T-helper 2 cell treated with Interferon-gamma antibody and Interleukin-4, amounts not matched to agents 100 ng/mL and 5 ng/mL, for 36 hours (primary cell): ENCODE results near the gene CCDC78. TPM values are rescaled to one million over a fixed set of nuclear protein-coding genes. Genes with fewer than 3 reads are reported as not detected.

Experiments used
- intact Hi-C: fragments of 100-400 bp; cut with micrococcal nuclease; formaldehyde crosslinking; loops from one replicate; pipeline ENCODE4 v1.15.1; 2023
- total RNA-seq: library from RNA; stranded (reverse); gene quantifications from 2 replicates; pipeline ENCODE4 v1.2.3, GENCODE V29; 2022

CCDC78 gene
- total RNA-seq, 1 donor from 2014 or later, result 5.4 TPM

GRCh38 chr16:680967-681745 lies 45.1 kb downstream of the CCDC78 start:
- intact Hi-C loops, result loop anchor here (1.0 kb wide), 1 partner anchor 44 kb away; no protein-coding TSS in a partner anchor

GRCh38 chr16:680625-680945 lies 45.7 kb downstream of the CCDC78 start:
- intact Hi-C loops, result loop anchor here (1.0 kb wide), 1 partner anchor 43 kb away; no protein-coding TSS in a partner anchor

GRCh38 chr16:679814-680624 lies 46.2 kb downstream of the CCDC78 start, which contains the start of gene STUB1:
Gene STUB1, plus strand, starts transcription at chr16:680410. Its CDS starts 116 bp downstream, at chr16:680526.
- intact Hi-C loops, result loop anchor here (1.0 kb wide), 2 partner anchors 12 to 43 kb away; partner anchors contain the start of gene RHOT2

- intact Hi-C loops, result loop anchor here (1.0 kb wide), 1 partner anchor 11 kb away; the partner anchor contains the start of gene RHOT2
These were observed 47.1 kb downstream of the CCDC78 start for GRCh38 chr16:678858-679813.

DNA sequence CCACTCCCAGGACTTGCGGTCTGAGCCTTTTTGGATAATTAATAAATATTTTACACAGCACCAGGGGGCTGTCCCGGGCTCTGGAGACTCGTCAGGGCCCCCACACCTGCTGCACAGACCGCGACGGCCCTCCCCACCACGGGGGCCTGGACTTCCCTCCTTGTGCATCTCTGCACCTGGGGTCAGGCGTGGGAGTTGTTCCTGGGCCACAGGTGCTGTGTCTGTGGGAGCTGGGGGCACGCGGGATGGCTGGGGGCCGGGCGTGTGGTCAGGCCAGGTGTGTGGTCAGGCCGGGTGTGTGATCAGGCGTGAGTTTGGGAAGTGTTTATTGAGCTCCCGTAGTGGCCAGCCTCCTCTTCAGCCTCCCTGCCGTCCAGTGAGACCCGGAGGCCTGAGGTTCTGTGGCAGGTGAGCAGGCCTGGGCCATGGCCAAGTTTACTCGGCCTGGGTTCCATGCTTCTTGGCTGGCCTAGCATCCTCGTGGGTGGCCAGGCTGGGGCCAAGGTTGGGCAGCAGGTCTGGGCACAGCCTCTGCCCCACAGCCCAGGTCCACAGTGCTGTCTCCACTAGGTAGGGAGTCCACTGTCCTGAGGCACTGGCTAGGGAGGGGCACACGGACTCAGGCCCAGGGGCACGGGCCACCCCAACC lies 47.9 kb downstream of the CCDC78 start:
- intact Hi-C loops, result no loop called here

- intact Hi-C loops, result no loop called here
These were observed 48.7 kb downstream of the CCDC78 start for GRCh38 chr16:677316-678190.

DNA sequence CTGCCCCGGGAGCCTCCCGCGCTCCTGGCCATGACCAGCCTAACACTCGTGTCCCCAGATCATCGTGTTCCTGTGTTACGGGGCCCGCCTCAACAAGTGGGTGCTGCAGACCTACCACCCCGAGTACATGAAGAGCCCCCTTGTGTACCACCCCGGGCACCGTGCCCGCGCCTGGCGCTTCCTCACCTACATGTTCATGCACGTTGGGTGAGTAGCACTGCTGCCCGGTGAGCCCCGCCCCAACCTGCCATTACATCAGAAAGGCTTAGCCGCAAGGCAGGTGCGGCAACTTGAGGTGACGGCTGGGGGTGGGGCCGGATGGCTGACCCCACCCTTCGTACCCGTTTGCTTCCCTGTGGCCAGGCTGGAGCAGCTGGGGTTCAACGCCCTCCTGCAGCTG lies 49.3 kb downstream of the CCDC78 start:
- intact Hi-C loops, result no loop called here

- intact Hi-C loops, result no loop called here
These were observed 49.7 kb downstream of the CCDC78 start for GRCh38 chr16:676565-676902.

DNA sequence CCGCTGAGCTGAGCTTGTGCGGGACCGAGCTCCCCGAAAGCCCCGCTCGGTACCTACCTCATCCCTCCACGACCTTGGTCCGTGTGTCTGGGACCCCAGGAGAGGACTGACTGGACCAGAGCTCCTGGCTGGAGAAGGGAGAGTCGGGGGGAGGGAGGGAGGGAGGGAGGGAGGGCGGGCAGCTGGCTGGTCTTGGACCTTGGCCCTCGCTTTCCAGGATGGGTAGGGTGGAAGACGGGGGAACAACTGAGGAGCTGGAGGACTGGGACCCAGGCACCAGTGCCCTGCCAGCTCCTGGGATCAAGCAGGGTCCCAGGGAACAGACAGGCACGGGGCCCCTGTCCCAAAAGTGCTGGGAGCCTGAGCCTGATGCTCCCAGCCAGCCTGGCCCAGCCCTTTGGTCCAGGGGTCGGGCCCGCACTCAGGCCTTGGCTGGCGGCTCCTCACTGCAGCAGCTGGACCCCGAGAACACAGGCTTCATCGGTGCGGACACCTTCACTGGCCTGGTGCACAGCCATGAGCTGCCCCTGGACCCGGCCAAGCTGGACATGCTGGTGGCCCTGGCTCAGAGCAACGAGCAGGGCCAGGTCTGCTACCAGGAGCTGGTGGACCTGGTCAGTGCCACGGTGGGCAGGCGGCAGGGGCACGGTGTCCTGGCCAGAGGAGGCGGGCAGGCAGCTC lies 50.2 kb downstream of the CCDC78 start:
- intact Hi-C loops, result no loop called here

DNA sequence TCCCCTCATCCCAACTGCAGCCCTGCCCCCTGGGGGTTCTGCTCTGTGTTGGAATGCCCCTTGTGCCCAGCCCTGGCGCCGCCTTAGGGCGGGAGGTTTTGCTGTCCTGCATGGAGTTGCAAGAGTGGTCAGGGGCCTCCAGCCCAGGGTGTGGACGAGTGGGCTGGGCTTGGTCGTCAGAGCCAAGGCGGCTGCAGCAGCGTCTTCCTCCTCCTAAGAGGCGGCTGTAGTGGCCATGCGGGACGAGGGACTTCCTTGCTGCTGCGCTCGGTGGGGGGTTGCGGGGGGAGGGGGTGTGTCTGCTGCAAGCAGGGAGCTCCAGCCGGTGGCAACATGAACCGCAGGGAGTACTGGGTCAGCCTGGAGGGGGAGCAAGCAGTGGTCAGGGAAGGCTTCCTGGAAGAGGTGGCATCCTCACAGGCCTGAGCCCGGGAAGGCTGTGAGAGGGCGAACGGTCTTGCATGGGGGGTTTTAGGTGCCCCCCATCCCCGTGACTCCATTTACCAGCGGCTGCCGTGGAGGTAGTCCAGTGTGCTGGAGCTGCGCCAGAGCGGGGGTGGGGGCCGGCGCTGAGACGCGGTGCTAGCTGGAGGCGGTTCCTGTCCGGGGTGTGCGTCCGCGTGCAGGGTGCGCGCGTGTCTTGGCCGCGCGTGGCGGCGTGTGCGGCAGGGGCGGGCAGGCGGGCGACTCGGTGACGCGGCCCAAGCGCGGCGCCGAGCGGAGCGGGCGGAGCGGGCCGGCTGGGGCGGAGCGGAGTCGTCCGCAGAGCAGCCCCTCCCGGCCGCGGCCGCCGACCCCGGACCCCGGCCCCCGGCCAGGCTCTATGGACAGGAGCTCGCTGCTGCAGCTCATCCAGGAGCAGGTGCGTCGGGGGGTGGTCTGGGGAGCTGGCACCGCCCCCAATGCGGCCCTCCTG lies 51.0 kb downstream of the CCDC78 start, which contains the start of gene RHBDL1:
Gene RHBDL1, plus strand, starts transcription at position 704 of the 916 bp plus-strand sequence. Its CDS starts 120 bp downstream, at position 824.
- intact Hi-C loops, result no loop called here

GRCh38 chr16:674214-674881 lies 51.9 kb downstream of the CCDC78 start:
- intact Hi-C loops, result no loop called here

GRCh38 chr16:673399-673991 lies 52.7 kb downstream of the CCDC78 start:
- intact Hi-C loops, result no loop called here

DNA sequence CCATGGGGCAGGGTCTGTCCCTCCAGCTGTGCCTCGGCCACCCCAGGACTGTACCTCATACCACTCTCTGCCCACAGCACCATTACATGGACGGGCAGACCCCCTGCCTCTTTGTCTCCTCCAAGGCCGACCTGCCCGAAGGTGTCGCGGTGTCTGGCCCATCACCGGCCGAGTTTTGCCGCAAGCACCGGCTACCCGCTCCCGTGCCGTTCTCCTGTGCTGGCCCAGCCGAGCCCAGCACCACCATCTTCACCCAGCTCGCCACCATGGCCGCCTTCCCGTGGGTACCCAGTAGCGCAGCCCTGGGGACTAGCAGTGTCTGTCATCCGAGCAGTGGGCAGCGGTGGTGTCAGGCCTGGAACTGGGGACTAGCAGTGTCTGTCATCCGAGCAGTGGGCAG lies 53.4 kb downstream of the CCDC78 start:
- intact Hi-C loops, result no loop called here
